ENCODE results near the gene SEMA4A. TPM values are rescaled to one million over a fixed set of nuclear protein-coding genes. Genes with fewer than 3 reads are reported as not detected.

Gene SEMA4A
- total and polyA plus RNA-seq, 9 of the 15 experiments (the other 6 are each of a cell fraction or from before 2014, with no cell fraction given): 0.04 to 1.7 (median 0.45) TPM

DNA sequence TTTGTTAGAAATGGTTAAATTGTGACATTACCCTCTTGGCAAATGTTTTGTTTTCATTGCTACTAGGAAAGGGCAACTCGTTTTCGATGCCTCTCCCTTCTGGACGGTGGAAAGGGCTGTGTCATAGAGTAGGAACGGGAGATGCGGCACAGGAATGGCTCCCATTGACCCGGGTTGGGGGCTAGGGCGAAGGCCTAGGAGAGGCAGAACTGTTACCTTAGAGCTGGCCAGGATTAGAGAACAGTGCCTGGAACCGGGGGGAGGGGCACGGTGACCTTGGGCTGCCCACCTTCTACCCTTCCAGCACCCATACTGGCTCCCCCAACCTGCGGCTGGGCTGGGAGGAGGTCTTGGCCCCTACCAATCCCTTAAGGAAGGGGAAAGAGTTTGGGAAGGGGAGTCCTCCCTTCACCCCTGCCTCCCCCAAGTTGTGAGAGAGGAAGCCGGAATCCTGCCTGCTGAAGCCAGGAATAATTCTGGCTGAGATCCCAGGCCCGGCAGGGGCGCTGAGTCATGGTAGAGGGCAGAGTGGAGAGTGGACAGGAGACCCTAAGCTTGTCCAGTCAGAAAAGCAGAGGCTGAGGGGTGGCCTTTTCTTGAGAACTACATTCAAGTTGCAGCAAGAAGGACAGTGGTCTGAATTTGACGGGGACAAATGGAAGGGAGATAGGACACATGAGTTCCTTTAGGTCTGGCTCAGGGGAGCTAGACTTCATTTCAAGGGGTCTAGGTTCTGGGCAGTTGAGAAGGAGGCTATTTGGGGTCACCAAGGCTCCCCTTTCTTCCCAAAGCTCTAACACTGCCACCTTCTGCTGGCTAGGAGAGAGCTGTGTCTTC lies 30.6 kb upstream of the SEMA4A start (continued):
- TF ChIP-seq, protein P1, sequence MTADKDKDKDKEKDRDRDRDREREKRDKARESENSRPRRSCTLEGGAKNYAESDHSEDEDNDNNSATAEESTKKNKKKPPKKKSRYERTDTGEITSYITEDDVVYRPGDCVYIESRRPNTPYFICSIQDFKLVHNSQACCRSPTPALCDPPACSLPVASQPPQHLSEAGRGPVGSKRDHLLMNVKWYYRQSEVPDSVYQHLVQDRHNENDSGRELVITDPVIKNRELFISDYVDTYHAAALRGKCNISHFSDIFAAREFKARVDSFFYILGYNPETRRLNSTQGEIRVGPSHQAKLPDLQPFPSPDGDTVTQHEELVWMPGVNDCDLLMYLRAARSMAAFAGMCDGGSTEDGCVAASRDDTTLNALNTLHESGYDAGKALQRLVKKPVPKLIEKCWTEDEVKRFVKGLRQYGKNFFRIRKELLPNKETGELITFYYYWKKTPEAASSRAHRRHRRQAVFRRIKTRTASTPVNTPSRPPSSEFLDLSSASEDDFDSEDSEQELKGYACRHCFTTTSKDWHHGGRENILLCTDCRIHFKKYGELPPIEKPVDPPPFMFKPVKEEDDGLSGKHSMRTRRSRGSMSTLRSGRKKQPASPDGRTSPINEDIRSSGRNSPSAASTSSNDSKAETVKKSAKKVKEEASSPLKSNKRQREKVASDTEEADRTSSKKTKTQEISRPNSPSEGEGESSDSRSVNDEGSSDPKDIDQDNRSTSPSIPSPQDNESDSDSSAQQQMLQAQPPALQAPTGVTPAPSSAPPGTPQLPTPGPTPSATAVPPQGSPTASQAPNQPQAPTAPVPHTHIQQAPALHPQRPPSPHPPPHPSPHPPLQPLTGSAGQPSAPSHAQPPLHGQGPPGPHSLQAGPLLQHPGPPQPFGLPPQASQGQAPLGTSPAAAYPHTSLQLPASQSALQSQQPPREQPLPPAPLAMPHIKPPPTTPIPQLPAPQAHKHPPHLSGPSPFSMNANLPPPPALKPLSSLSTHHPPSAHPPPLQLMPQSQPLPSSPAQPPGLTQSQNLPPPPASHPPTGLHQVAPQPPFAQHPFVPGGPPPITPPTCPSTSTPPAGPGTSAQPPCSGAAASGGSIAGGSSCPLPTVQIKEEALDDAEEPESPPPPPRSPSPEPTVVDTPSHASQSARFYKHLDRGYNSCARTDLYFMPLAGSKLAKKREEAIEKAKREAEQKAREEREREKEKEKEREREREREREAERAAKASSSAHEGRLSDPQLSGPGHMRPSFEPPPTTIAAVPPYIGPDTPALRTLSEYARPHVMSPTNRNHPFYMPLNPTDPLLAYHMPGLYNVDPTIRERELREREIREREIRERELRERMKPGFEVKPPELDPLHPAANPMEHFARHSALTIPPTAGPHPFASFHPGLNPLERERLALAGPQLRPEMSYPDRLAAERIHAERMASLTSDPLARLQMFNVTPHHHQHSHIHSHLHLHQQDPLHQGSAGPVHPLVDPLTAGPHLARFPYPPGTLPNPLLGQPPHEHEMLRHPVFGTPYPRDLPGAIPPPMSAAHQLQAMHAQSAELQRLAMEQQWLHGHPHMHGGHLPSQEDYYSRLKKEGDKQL (CRISPR knock-in tag; IDR thresholded peaks at IDR 0.05; ENCODE audit: borderline replicate concordance): no peak
- TF ChIP-seq XRCC3 (IDR thresholded peaks at IDR 0.05) (no peak), ZNF764 (CRISPR knock-in tag; IDR thresholded peaks at IDR 0.05; ENCODE audit: low read depth) (no peak), DACH1 (IDR thresholded peaks at IDR 0.05; ENCODE audit: partially characterized antibody) (no peak), ARID2 (IDR thresholded peaks at IDR 0.05) (no peak), FIP1L1 (IDR thresholded peaks at IDR 0.05; ENCODE audit: low read depth, low read length, poor library complexity, severe bottlenecking) (no peak), ELF1 (tag; IDR thresholded peaks at IDR 0.05) (no peak), SP2 (IDR thresholded peaks at IDR 0.05; ENCODE audit: extremely low read depth, low read depth, low read length, poor library complexity, severe bottlenecking) (no peak)
- TF ChIP-seq, protein P2, sequence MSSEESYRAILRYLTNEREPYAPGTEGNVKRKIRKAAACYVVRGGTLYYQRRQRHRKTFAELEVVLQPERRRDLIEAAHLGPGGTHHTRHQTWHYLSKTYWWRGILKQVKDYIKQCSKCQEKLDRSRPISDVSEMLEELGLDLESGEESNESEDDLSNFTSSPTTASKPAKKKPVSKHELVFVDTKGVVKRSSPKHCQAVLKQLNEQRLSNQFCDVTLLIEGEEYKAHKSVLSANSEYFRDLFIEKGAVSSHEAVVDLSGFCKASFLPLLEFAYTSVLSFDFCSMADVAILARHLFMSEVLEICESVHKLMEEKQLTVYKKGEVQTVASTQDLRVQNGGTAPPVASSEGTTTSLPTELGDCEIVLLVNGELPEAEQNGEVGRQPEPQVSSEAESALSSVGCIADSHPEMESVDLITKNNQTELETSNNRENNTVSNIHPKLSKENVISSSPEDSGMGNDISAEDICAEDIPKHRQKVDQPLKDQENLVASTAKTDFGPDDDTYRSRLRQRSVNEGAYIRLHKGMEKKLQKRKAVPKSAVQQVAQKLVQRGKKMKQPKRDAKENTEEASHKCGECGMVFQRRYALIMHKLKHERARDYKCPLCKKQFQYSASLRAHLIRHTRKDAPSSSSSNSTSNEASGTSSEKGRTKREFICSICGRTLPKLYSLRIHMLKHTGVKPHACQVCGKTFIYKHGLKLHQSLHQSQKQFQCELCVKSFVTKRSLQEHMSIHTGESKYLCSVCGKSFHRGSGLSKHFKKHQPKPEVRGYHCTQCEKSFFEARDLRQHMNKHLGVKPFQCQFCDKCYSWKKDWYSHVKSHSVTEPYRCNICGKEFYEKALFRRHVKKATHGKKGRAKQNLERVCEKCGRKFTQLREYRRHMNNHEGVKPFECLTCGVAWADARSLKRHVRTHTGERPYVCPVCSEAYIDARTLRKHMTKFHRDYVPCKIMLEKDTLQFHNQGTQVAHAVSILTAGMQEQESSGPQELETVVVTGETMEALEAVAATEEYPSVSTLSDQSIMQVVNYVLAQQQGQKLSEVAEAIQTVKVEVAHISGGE (CRISPR knock-in tag; IDR thresholded peaks at IDR 0.05): no peak; a peak in 1 of 6 replicates
- TF ChIP-seq, protein P3, sequence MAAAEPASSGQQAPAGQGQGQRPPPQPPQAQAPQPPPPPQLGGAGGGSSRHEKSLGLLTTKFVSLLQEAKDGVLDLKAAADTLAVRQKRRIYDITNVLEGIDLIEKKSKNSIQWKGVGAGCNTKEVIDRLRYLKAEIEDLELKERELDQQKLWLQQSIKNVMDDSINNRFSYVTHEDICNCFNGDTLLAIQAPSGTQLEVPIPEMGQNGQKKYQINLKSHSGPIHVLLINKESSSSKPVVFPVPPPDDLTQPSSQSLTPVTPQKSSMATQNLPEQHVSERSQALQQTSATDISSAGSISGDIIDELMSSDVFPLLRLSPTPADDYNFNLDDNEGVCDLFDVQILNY (CRISPR knock-in tag; IDR thresholded peaks at IDR 0.05): no peak
- TF ChIP-seq, protein P4, sequence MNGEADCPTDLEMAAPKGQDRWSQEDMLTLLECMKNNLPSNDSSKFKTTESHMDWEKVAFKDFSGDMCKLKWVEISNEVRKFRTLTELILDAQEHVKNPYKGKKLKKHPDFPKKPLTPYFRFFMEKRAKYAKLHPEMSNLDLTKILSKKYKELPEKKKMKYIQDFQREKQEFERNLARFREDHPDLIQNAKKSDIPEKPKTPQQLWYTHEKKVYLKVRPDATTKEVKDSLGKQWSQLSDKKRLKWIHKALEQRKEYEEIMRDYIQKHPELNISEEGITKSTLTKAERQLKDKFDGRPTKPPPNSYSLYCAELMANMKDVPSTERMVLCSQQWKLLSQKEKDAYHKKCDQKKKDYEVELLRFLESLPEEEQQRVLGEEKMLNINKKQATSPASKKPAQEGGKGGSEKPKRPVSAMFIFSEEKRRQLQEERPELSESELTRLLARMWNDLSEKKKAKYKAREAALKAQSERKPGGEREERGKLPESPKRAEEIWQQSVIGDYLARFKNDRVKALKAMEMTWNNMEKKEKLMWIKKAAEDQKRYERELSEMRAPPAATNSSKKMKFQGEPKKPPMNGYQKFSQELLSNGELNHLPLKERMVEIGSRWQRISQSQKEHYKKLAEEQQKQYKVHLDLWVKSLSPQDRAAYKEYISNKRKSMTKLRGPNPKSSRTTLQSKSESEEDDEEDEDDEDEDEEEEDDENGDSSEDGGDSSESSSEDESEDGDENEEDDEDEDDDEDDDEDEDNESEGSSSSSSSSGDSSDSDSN (IDR thresholded peaks at IDR 0.05; ENCODE audit: borderline replicate concordance in 1 of 2, low read depth in 2 of 2, low read length in 2 of 2): 0 out of 4 replicates have a peak, but pooled peaks of 1 of the 2 experiments have one; percentile 15
